ENCODE data around the gene XYLT1. TPM values are rescaled to one million over a fixed set of nuclear protein-coding genes. Genes with fewer than 3 reads are reported as not detected.

The XYLT1 gene
- polyA plus RNA-seq, 1 donor from 2014 or later: 3.3 TPM

- Histone ChIP-seq H3K4me2 (ENCODE audit: low read length) (no peak overlapping the region), H4K20me1 (ENCODE audit: insufficient read depth) (no peaks in the 10 kb centered on the region), H3F3A (ENCODE audit: insufficient read depth, low read length, poor library complexity, severe bottlenecking) (no peaks in the 10 kb centered on the region), H3K9me3 (ENCODE audit: low read length) (no peaks in the 10 kb centered on the region), H2AFZ (ENCODE audit: low read depth, low read length) (no peak overlapping the region), H3K27me3 (ENCODE audit: insufficient read depth, low read depth, low read length) (no peaks in the 10 kb centered on the region), H3K9me2 (ENCODE audit: insufficient read depth, low read length) (no peaks in the 10 kb centered on the region), H3K27ac (ENCODE audit: low read length) (no peak overlapping the region), H3K4me3 (ENCODE audit: low read length) (no peak overlapping the region), H3K9ac (ENCODE audit: low read length) (no peak overlapping the region), H3K36me3 (ENCODE audit: insufficient read depth, low read length) (no peaks in the 10 kb centered on the region), H3K79me2 (replicated peaks; ENCODE audit: insufficient read depth, low read length) (no peaks in the 10 kb centered on the region)
- TF ChIP-seq MXI1 (conservative IDR thresholded peaks at IDR 0.05; ENCODE audit: poor library complexity, severe bottlenecking): no peak
- TF ChIP-seq REST (IDR thresholded peaks at IDR 0.05; ENCODE audit: borderline replicate concordance): no peak
- no peak for TF ChIP-seq RAD21 (conservative IDR thresholded peaks at IDR 0.05)
- no peak for TF ChIP-seq EP300 (conservative IDR thresholded peaks at IDR 0.05; ENCODE audit: poor library complexity, severe bottlenecking)
- no peak for TF ChIP-seq EZH2 (IDR thresholded peaks at IDR 0.05; ENCODE audit: borderline replicate concordance, insufficient read depth, low read length, poor library complexity, severe bottlenecking)
- TF ChIP-seq, protein P1, sequence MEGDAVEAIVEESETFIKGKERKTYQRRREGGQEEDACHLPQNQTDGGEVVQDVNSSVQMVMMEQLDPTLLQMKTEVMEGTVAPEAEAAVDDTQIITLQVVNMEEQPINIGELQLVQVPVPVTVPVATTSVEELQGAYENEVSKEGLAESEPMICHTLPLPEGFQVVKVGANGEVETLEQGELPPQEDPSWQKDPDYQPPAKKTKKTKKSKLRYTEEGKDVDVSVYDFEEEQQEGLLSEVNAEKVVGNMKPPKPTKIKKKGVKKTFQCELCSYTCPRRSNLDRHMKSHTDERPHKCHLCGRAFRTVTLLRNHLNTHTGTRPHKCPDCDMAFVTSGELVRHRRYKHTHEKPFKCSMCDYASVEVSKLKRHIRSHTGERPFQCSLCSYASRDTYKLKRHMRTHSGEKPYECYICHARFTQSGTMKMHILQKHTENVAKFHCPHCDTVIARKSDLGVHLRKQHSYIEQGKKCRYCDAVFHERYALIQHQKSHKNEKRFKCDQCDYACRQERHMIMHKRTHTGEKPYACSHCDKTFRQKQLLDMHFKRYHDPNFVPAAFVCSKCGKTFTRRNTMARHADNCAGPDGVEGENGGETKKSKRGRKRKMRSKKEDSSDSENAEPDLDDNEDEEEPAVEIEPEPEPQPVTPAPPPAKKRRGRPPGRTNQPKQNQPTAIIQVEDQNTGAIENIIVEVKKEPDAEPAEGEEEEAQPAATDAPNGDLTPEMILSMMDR (IDR thresholded peaks at IDR 0.05; ENCODE audit: poor library complexity, severe bottlenecking): no peak
- no peak for TF ChIP-seq POLR2AphosphoS5 (IDR thresholded peaks at IDR 0.05)
- TF ChIP-seq SMC3 (conservative IDR thresholded peaks at IDR 0.05; ENCODE audit: poor library complexity): no peak
- no peak for TF ChIP-seq TAF1 (IDR thresholded peaks at IDR 0.05; ENCODE audit: low read depth)
These were observed 136.7 kb downstream of the XYLT1 start for GRCh38 chr16:17334096-17334495.

- no peak overlapping the region for H3K27ac ChIP-seq (ENCODE audit: low read length)
- no peak overlapping the region for H2AFZ ChIP-seq (ENCODE audit: low read depth, low read length)
- no peaks in the 10 kb centered on the region for H3K9me3 ChIP-seq (ENCODE audit: low read length)
- no peaks in the 10 kb centered on the region for H3K27me3 ChIP-seq (ENCODE audit: insufficient read depth, low read depth, low read length)
- H3K4me3 ChIP-seq (ENCODE audit: low read length): no peak overlapping the region
- no peaks in the 10 kb centered on the region for H4K20me1 ChIP-seq (ENCODE audit: insufficient read depth)
- TF ChIP-seq TAF1 (IDR thresholded peaks at IDR 0.05; ENCODE audit: low read depth): no peak
- TF ChIP-seq, protein P1 (IDR thresholded peaks at IDR 0.05; ENCODE audit: poor library complexity, severe bottlenecking): no peak
- TF ChIP-seq REST (IDR thresholded peaks at IDR 0.05; ENCODE audit: borderline replicate concordance): no peak
- no peak for TF ChIP-seq MXI1 (conservative IDR thresholded peaks at IDR 0.05; ENCODE audit: poor library complexity, severe bottlenecking)
- TF ChIP-seq POLR2AphosphoS5 (IDR thresholded peaks at IDR 0.05): no peak
- no peak for TF ChIP-seq SMC3 (conservative IDR thresholded peaks at IDR 0.05; ENCODE audit: poor library complexity)
- no peak for TF ChIP-seq EZH2 (IDR thresholded peaks at IDR 0.05; ENCODE audit: borderline replicate concordance, insufficient read depth, low read length, poor library complexity, severe bottlenecking)
- TF ChIP-seq RAD21 (conservative IDR thresholded peaks at IDR 0.05): no peak
- no peak for TF ChIP-seq EP300 (conservative IDR thresholded peaks at IDR 0.05; ENCODE audit: poor library complexity, severe bottlenecking)
- H3K9me2 ChIP-seq (ENCODE audit: insufficient read depth, low read length): no peaks in the 10 kb centered on the region
- H3K9ac ChIP-seq (ENCODE audit: low read length): no peak overlapping the region
- H3K79me2 ChIP-seq (replicated peaks; ENCODE audit: insufficient read depth, low read length): no peaks in the 10 kb centered on the region
- H3K4me2 ChIP-seq (ENCODE audit: low read length): no peak overlapping the region
- H3F3A ChIP-seq (ENCODE audit: insufficient read depth, low read length, poor library complexity, severe bottlenecking): no peaks in the 10 kb centered on the region
- H3K36me3 ChIP-seq (ENCODE audit: insufficient read depth, low read length): no peaks in the 10 kb centered on the region
These were observed 137.5 kb downstream of the XYLT1 start for GRCh38 chr16:17333229-17333628.
